ENCODE measurements around the gene ZSCAN22.
A peak's percentile ranks its signal among the peaks of the same experiment; 100 is the strongest.
"Not testable (repeated sequence)": the region's sequence is repeated elsewhere in the genome, so short reads cannot be mapped to it uniquely, and the experiment has no call there.

Gene ZSCAN22

GRCh38 chr19:58304255-58304654 lies 22.5 kb upstream of the ZSCAN22 start:
- no peak for DNase-seq (ENCODE audit: low spot score)
- no peak for TF ChIP-seq CTCF (IDR thresholded peaks at IDR 0.05; ENCODE audit: borderline replicate concordance, control extremely low read depth, extremely low read depth, insufficient read depth, missing control alignments)
- in situ Hi-C loops (cut with MboI; ENCODE audit: low sequenced_read_pairs, unreplicated experiment): no loop called here

GRCh38 chr19:58304748-58305064 lies 22.1 kb upstream of the ZSCAN22 start:
- no peak for DNase-seq (ENCODE audit: low spot score)
- in situ Hi-C loops (cut with MboI; ENCODE audit: low sequenced_read_pairs, unreplicated experiment): no loop called here
- no peak for TF ChIP-seq CTCF (IDR thresholded peaks at IDR 0.05; ENCODE audit: borderline replicate concordance, control extremely low read depth, extremely low read depth, insufficient read depth, missing control alignments)

GRCh38 chr19:58305065-58305931 lies 21.5 kb upstream of the ZSCAN22 start, which contains the start of gene ERVK3-1:
TSS of gene ERVK3-1 (plus strand) at chr19:58305377. CDS start at chr19:58312169, 6,792 bp downstream.
- no peak for TF ChIP-seq CTCF (IDR thresholded peaks at IDR 0.05; ENCODE audit: borderline replicate concordance, control extremely low read depth, extremely low read depth, insufficient read depth, missing control alignments)
- in situ Hi-C loops (cut with MboI; ENCODE audit: low sequenced_read_pairs, unreplicated experiment): no loop called here

GRCh38 chr19:58305932-58306323 lies 20.9 kb upstream of the ZSCAN22 start:
- in situ Hi-C loops (cut with MboI; ENCODE audit: low sequenced_read_pairs, unreplicated experiment): no loop called here
- peak; percentile 52 for DNase-seq (ENCODE audit: low spot score)
- TF ChIP-seq CTCF (IDR thresholded peaks at IDR 0.05; ENCODE audit: borderline replicate concordance, control extremely low read depth, extremely low read depth, insufficient read depth, missing control alignments): no peak

More at GRCh38 chr19:58305065-58305931, 21.5 kb upstream of the ZSCAN22 start, which contains the start of gene ERVK3-1:
- DNase-seq (ENCODE audit: low spot score): peak; percentile 98

GRCh38 chr19:58307736-58308135 lies 19.1 kb upstream of the ZSCAN22 start:
- TF ChIP-seq CTCF (IDR thresholded peaks at IDR 0.05; ENCODE audit: borderline replicate concordance, control extremely low read depth, extremely low read depth, insufficient read depth, missing control alignments): no peak
- DNase-seq (ENCODE audit: low spot score): no peak
- in situ Hi-C loops (cut with MboI; ENCODE audit: low sequenced_read_pairs, unreplicated experiment): no loop called here

GRCh38 chr19:58310685-58311084 lies 16.1 kb upstream of the ZSCAN22 start:
- in situ Hi-C loops (cut with MboI; ENCODE audit: low sequenced_read_pairs, unreplicated experiment); DNase-seq (ENCODE audit: low spot score): not testable (repeated sequence)

- TF ChIP-seq CTCF (IDR thresholded peaks at IDR 0.05; ENCODE audit: borderline replicate concordance, control extremely low read depth, extremely low read depth, insufficient read depth, missing control alignments): no peak
- DNase-seq (ENCODE audit: low spot score): no peak
- in situ Hi-C loops (cut with MboI; ENCODE audit: low sequenced_read_pairs, unreplicated experiment): no loop called here
These were observed 15.4 kb upstream of the ZSCAN22 start for GRCh38 chr19:58311345-58311865.
